ENCODE measurements around the gene ENDOD1. TPM values are rescaled to one million over a fixed set of nuclear protein-coding genes. Genes with fewer than 3 reads are reported as not detected.

The ENDOD1 gene
- total and polyA plus RNA-seq, 2 donors (not counting 1 experiment from before 2014, with no cell fraction given) = 7.0 to 11.7 TPM

GRCh38 chr11:95082576-95083001 lies 7.1 kb upstream of the ENDOD1 start:
- Mint-ChIP-seq H3K27me3 (no peaks in the 10 kb centered on the region), H3K27ac (no peak overlapping the region), H3K4me3 (no peak overlapping the region), H3K9me3 (ENCODE audit: insufficient read depth) (no peaks in the 10 kb centered on the region), H3K4me1 (no peaks in the 10 kb centered on the region)
- 100% methylated on average over 1 of the region's 2 CpGs for WGBS (ENCODE audit: insufficient coverage)
- TF ChIP-seq CTCF (IDR thresholded peaks at IDR 0.05) (no peak), EZH2 (IDR thresholded peaks at IDR 0.05; ENCODE audit: borderline replicate concordance, insufficient read depth, low read depth, low read length, poor library complexity, severe bottlenecking) (no peak)
- no peaks in the 10 kb centered on the region for H4K20me1 ChIP-seq (ENCODE audit: control insufficient read depth, insufficient read depth, low read length, poor library complexity, severe bottlenecking)
- no peaks in the 10 kb centered on the region for H3K4me1 ChIP-seq (ENCODE audit: control insufficient read depth in 2 of 2, insufficient read depth in 2 of 2, low read length in 2 of 2)
- no peak overlapping the region for H3K4me2 ChIP-seq (replicated peaks; ENCODE audit: low read depth, low read length, poor library complexity, severe bottlenecking)
- H3K36me3 ChIP-seq (replicated peaks in 1 of 2; ENCODE audit: control extremely low read depth in 1 of 2, control insufficient read depth in 1 of 2, extremely low read depth in 1 of 2, insufficient read depth in 2 of 2, low read length in 1 of 2) = no peaks in the 10 kb centered on the region
- no peaks in the 10 kb centered on the region for H3K79me2 ChIP-seq (ENCODE audit: control insufficient read depth, insufficient read depth, low read length)
- DNase-seq (no peak), ATAC-seq (ENCODE audit: low read depth) (no peak)
- ChIA-PET POLR2A (no interaction called here), CTCF (interaction anchor here (0.7 to 4.1 kb wide), 2 partner anchors 13 to 14 kb away, joined by 4 to 31 read pairs; partner anchors contain the start of gene SRSF8)
- H3K27ac ChIP-seq (ENCODE audit: low read length in 2 of 2) = no peak overlapping the region
- no peak overlapping the region for H3K4me3 ChIP-seq (ENCODE audit: control extremely low read depth in 1 of 5, extremely low read depth in 1 of 5, insufficient read depth in 1 of 5, low read depth in 2 of 5, low read length in 4 of 5)
- H2AFZ ChIP-seq (ENCODE audit: insufficient read depth, low read depth, low read length, poor library complexity, severe bottlenecking) = no peak overlapping the region
- intact Hi-C loops (cut with micrococcal nuclease) = no loop called here
- no peaks in the 10 kb centered on the region for H3K9me3 ChIP-seq (ENCODE audit: control extremely low read depth in 1 of 3, control insufficient read depth in 2 of 3, insufficient read depth in 1 of 3, low read length in 2 of 3)
- no peak overlapping the region for H3K9ac ChIP-seq (ENCODE audit: low read length)
- H3K27me3 ChIP-seq (replicated peaks in 1 of 4; ENCODE audit: control extremely low read depth in 1 of 4, control insufficient read depth in 3 of 4, insufficient read depth in 4 of 4, low read length in 3 of 4) = no peaks in the 10 kb centered on the region

- Histone ChIP-seq H4K20me1 (ENCODE audit: control insufficient read depth, insufficient read depth, low read length, poor library complexity, severe bottlenecking) (no peaks in the 10 kb centered on the region), H3K79me2 (ENCODE audit: control insufficient read depth, insufficient read depth, low read length) (no peaks in the 10 kb centered on the region), H3K9me3 (ENCODE audit: control extremely low read depth in 1 of 3, control insufficient read depth in 2 of 3, insufficient read depth in 1 of 3, low read length in 2 of 3) (no peaks in the 10 kb centered on the region), H3K4me1 (ENCODE audit: control insufficient read depth in 2 of 2, insufficient read depth in 2 of 2, low read length in 2 of 2) (peaks cover 8 to 10% of the 10 kb centered on the region in 2 donors), H3K27me3 (replicated peaks in 1 of 4; ENCODE audit: control extremely low read depth in 1 of 4, control insufficient read depth in 3 of 4, insufficient read depth in 4 of 4, low read length in 3 of 4) (no peaks in the 10 kb centered on the region), H3K27ac (ENCODE audit: low read length in 2 of 2) (no peak overlapping the region), H3K9ac (ENCODE audit: low read length) (no peak overlapping the region), H3K4me3 (ENCODE audit: control extremely low read depth in 1 of 5, extremely low read depth in 1 of 5, insufficient read depth in 1 of 5, low read depth in 2 of 5, low read length in 4 of 5) (no peak overlapping the region), H3K4me2 (replicated peaks; ENCODE audit: low read depth, low read length, poor library complexity, severe bottlenecking) (no peak overlapping the region), H2AFZ (ENCODE audit: insufficient read depth, low read depth, low read length, poor library complexity, severe bottlenecking) (no peak overlapping the region), H3K36me3 (replicated peaks in 1 of 2; ENCODE audit: control extremely low read depth in 1 of 2, control insufficient read depth in 1 of 2, extremely low read depth in 1 of 2, insufficient read depth in 2 of 2, low read length in 1 of 2) (no peaks in the 10 kb centered on the region)
- ChIA-PET POLR2A (no interaction called here), CTCF (interaction anchor here (4.1 kb wide), 1 partner anchor 15 kb away, joined by 31 read pairs; the partner anchor contains the start of gene SRSF8)
- Mint-ChIP-seq H3K27ac (no peak overlapping the region), H3K9me3 (ENCODE audit: insufficient read depth) (no peaks in the 10 kb centered on the region), H3K27me3 (no peaks in the 10 kb centered on the region), H3K4me3 (no peak overlapping the region), H3K4me1 (peaks cover 13% of the 10 kb centered on the region)
- intact Hi-C loops (cut with micrococcal nuclease) = no loop called here
- TF ChIP-seq EZH2 (IDR thresholded peaks at IDR 0.05; ENCODE audit: borderline replicate concordance, insufficient read depth, low read depth, low read length, poor library complexity, severe bottlenecking) = no peak
- no peak for TF ChIP-seq CTCF (IDR thresholded peaks at IDR 0.05)
- ATAC-seq (ENCODE audit: low read depth) = no peak
- no peak for DNase-seq
Observed at GRCh38 chr11:95084509-95084908, 5.1 kb upstream of the ENDOD1 start.

All from B cell (primary cell).